CD4-positive, alpha-beta memory T cell (primary cell): ENCODE results near the gene TAF4B. TPM values are rescaled to one million over a fixed set of nuclear protein-coding genes. Genes with fewer than 3 reads are reported as not detected.

ENCODE experiments used
- CTCF ChIA-PET: fragments of 350-600 bp; sonication (Branson Sonifier 250); formaldehyde crosslinking; loops from one replicate; lab custom pipeline; 2021; ENCODE audit warnings: inconsistent platforms; ENCODE audit not compliant: partially characterized antibody; lab: Charles Lee
- POLR2A ChIA-PET: fragments of 350-600 bp; sonication (Branson Sonifier 250); formaldehyde crosslinking; loops from one replicate; lab custom pipeline; 2021; ENCODE audit not compliant: partially characterized antibody; lab: Charles Lee
- DNase-seq, 5 donors: peaks; one replicate each; pipeline versions ENCODE4 v3.0.0 to v3.0.0-alpha.2; 2020 to 2022; ENCODE audit warnings: mixed read lengths in 1 of 5
- H3K27ac ChIP-seq: one replicate; pipeline ENCODE4 v1.7.0; 2013; ENCODE audit warnings: low read depth, low read length
- H3K27me3 ChIP-seq: 2 replicates; pipeline ENCODE4 v1.7.0; 2013; ENCODE audit warnings: mild to moderate bottlenecking, low read length, moderate library complexity; ENCODE audit not compliant: insufficient read depth
- H3K36me3 ChIP-seq: 2 replicates; pipeline ENCODE4 v1.7.0; 2013; ENCODE audit warnings: mild to moderate bottlenecking, low read length, moderate library complexity; ENCODE audit not compliant: insufficient read depth
- H3K4me1 ChIP-seq: 2 replicates; pipeline ENCODE4 v1.7.0; 2013; ENCODE audit warnings: mild to moderate bottlenecking, low read length, moderate library complexity; ENCODE audit not compliant: insufficient read depth
- H3K4me3 ChIP-seq, 2 donors: one replicate each; pipeline ENCODE4 v1.7.0; 2013; ENCODE audit warnings: low read length in 2 of 2, mild to moderate bottlenecking in 1 of 2
- H3K9me3 ChIP-seq, 2 donors: one replicate each; pipeline ENCODE4 v1.7.0; 2013; ENCODE audit warnings: low read length in 2 of 2, control low read depth in 1 of 2; ENCODE audit not compliant: control insufficient read depth in 1 of 2
- H3K27ac Mint-ChIP-seq, 7 donors: one replicate each; pipeline ENCODE4 v1.8.0; 2020 to 2021; ENCODE audit warnings: mixed read lengths in 7 of 7, mild to moderate bottlenecking in 6 of 7, inconsistent platforms in 3 of 7, moderate library complexity in 3 of 7
- H3K27me3 Mint-ChIP-seq, 2 donors: one replicate each; pipeline ENCODE4 v1.8.0; 2020 to 2021; ENCODE audit warnings: mixed read lengths in 2 of 2
- H3K36me3 Mint-ChIP-seq, 2 donors: one replicate each; pipeline ENCODE4 v1.8.0; 2020 to 2021; ENCODE audit warnings: mixed read lengths in 2 of 2, inconsistent platforms in 1 of 2, mild to moderate bottlenecking in 1 of 2
- H3K4me1 Mint-ChIP-seq, 4 donors: one replicate each; pipeline ENCODE4 v1.8.0; 2020 to 2021; ENCODE audit warnings: mixed read lengths in 4 of 4, mild to moderate bottlenecking in 1 of 4
- H3K4me3 Mint-ChIP-seq, 8 donors: one replicate each; pipeline ENCODE4 v1.8.0; 2020 to 2021; ENCODE audit warnings: mixed read lengths in 8 of 8, mild to moderate bottlenecking in 7 of 8, moderate library complexity in 6 of 8, inconsistent platforms in 3 of 8
- H3K9me3 Mint-ChIP-seq, 8 donors: one replicate each; pipeline ENCODE4 v1.8.0; 2020 to 2021; ENCODE audit warnings: mixed read lengths in 8 of 8, mild to moderate bottlenecking in 5 of 8, inconsistent platforms in 3 of 8, moderate library complexity in 1 of 8
- intact Hi-C: fragments of 100-400 bp; cut with micrococcal nuclease; formaldehyde crosslinking; loops from one replicate; pipeline ENCODE4 v1.15.1; 2023
- polyA plus RNA-seq, 2 donors: library from polyadenylated mRNA; unstranded; fragments of 300-500 nt; fragmentation: Illumina TruSeq; gene quantifications; one replicate each; pipeline ENCODE4 v1.2.3, GENCODE V29; 2021
- total RNA-seq, 2 experiments: library from RNA; stranded (reverse); gene quantifications; one replicate each; pipeline ENCODE4 v1.2.3, GENCODE V29; 2021

The TAF4B gene
- total and polyA plus RNA-seq, 4 experiments from 2014 or later, result 4.9 to 8.1 (median 7.0) TPM

- H3K27me3 Mint-ChIP-seq, result no peaks in the 10 kb centered on the region
- H3K4me1 Mint-ChIP-seq, result no peaks in the 10 kb centered on the region
- H3K27ac Mint-ChIP-seq, result no peak overlapping the region
- Histone ChIP-seq H3K36me3 (no peaks in the 10 kb centered on the region), H3K4me3 (no peak overlapping the region), H3K27me3 (no peaks in the 10 kb centered on the region), H3K4me1 (no peaks in the 10 kb centered on the region), H3K9me3 (no peaks in the 10 kb centered on the region), H3K27ac (no peak overlapping the region)
- no peak for DNase-seq
- intact Hi-C loops, result loop anchor here (5.0 kb wide), 1 partner anchor 1127 kb away; no protein-coding TSS in a partner anchor
- ChIA-PET CTCF (interaction anchor here (0.7 kb wide), 1 partner anchor 25 kb away, joined by 3 read pairs; no protein-coding TSS in a partner anchor), POLR2A (no interaction called here)
- no peaks in the 10 kb centered on the region for H3K36me3 Mint-ChIP-seq
- H3K9me3 Mint-ChIP-seq, result no peaks in the 10 kb centered on the region
- no peak overlapping the region for H3K4me3 Mint-ChIP-seq
Observed at GRCh38 chr18:26409091-26409490, 182.8 kb downstream of the TAF4B start.

GRCh38 chr18:26414901-26415440, 188.7 kb downstream of the TAF4B start:
- no peaks in the 10 kb centered on the region for H3K9me3 Mint-ChIP-seq
- H3K36me3 ChIP-seq, result no peaks in the 10 kb centered on the region
- no peak for DNase-seq
- no peaks in the 10 kb centered on the region for H3K36me3 Mint-ChIP-seq
- no peaks in the 10 kb centered on the region for H3K4me1 Mint-ChIP-seq
- H3K27ac Mint-ChIP-seq, result no peak overlapping the region
- H3K27me3 ChIP-seq, result no peaks in the 10 kb centered on the region
- CTCF ChIA-PET, result no interaction called here
- H3K4me3 ChIP-seq, result no peak overlapping the region
- H3K4me1 ChIP-seq, result no peaks in the 10 kb centered on the region
- intact Hi-C loops, result no loop called here
- H3K27me3 Mint-ChIP-seq, result no peaks in the 10 kb centered on the region
- H3K9me3 ChIP-seq, result no peaks in the 10 kb centered on the region
- no peak overlapping the region for H3K27ac ChIP-seq
- H3K4me3 Mint-ChIP-seq, result no peak overlapping the region
- POLR2A ChIA-PET, result no interaction called here

- POLR2A ChIA-PET, result no interaction called here
- CTCF ChIA-PET, result no interaction called here
- Histone ChIP-seq H3K4me3 (no peak overlapping the region), H3K36me3 (no peaks in the 10 kb centered on the region), H3K9me3 (no peaks in the 10 kb centered on the region), H3K27me3 (no peaks in the 10 kb centered on the region), H3K27ac (no peak overlapping the region), H3K4me1 (no peaks in the 10 kb centered on the region)
- intact Hi-C loops, result no loop called here
- H3K27ac Mint-ChIP-seq, result no peak overlapping the region
- H3K27me3 Mint-ChIP-seq, result no peaks in the 10 kb centered on the region
- no peak for DNase-seq
- no peaks in the 10 kb centered on the region for H3K9me3 Mint-ChIP-seq
- H3K4me1 Mint-ChIP-seq, result no peaks in the 10 kb centered on the region
- no peaks in the 10 kb centered on the region for H3K36me3 Mint-ChIP-seq
- no peak overlapping the region for H3K4me3 Mint-ChIP-seq
Observed at GRCh38 chr18:26415631-26416030, 189.4 kb downstream of the TAF4B start.

GRCh38 chr18:26416652-26417150, 190.5 kb downstream of the TAF4B start:
- no peaks in the 10 kb centered on the region for H3K4me1 ChIP-seq
- POLR2A ChIA-PET, result no interaction called here
- H3K4me3 ChIP-seq, result no peak overlapping the region
- Mint-ChIP-seq H3K27me3 (no peaks in the 10 kb centered on the region), H3K36me3 (no peaks in the 10 kb centered on the region), H3K4me3 (no peak overlapping the region), H3K9me3 (no peaks in the 10 kb centered on the region), H3K27ac (no peak overlapping the region), H3K4me1 (no peaks in the 10 kb centered on the region)
- no peak for DNase-seq
- H3K36me3 ChIP-seq, result no peaks in the 10 kb centered on the region
- no peaks in the 10 kb centered on the region for H3K9me3 ChIP-seq
- intact Hi-C loops, result no loop called here
- H3K27ac ChIP-seq, result no peak overlapping the region
- CTCF ChIA-PET, result no interaction called here
- no peaks in the 10 kb centered on the region for H3K27me3 ChIP-seq

GRCh38 chr18:26417190-26417589, 190.9 kb downstream of the TAF4B start:
- no peaks in the 10 kb centered on the region for H3K36me3 Mint-ChIP-seq
- no peaks in the 10 kb centered on the region for H3K27me3 Mint-ChIP-seq
- Histone ChIP-seq H3K9me3 (no peaks in the 10 kb centered on the region), H3K27ac (no peak overlapping the region), H3K36me3 (no peaks in the 10 kb centered on the region), H3K4me1 (no peaks in the 10 kb centered on the region), H3K27me3 (no peaks in the 10 kb centered on the region), H3K4me3 (no peak overlapping the region)
- no peaks in the 10 kb centered on the region for H3K9me3 Mint-ChIP-seq
- POLR2A ChIA-PET, result no interaction called here
- H3K27ac Mint-ChIP-seq, result no peak overlapping the region
- CTCF ChIA-PET, result no interaction called here
- intact Hi-C loops, result no loop called here
- no peaks in the 10 kb centered on the region for H3K4me1 Mint-ChIP-seq
- no peak overlapping the region for H3K4me3 Mint-ChIP-seq
- DNase-seq, result no peak

- Histone ChIP-seq H3K27ac (no peak overlapping the region), H3K4me1 (no peaks in the 10 kb centered on the region), H3K4me3 (no peak overlapping the region), H3K27me3 (no peaks in the 10 kb centered on the region), H3K36me3 (no peaks in the 10 kb centered on the region), H3K9me3 (no peaks in the 10 kb centered on the region)
- no peak for DNase-seq
- intact Hi-C loops, result no loop called here
- Mint-ChIP-seq H3K27ac (no peak overlapping the region), H3K27me3 (no peaks in the 10 kb centered on the region), H3K4me1 (no peaks in the 10 kb centered on the region), H3K4me3 (no peak overlapping the region), H3K9me3 (no peaks in the 10 kb centered on the region), H3K36me3 (no peaks in the 10 kb centered on the region)
- ChIA-PET CTCF (no interaction called here), POLR2A (no interaction called here)
Observed at GRCh38 chr18:26418225-26418624, 192.0 kb downstream of the TAF4B start.

GRCh38 chr18:26419746-26420145, 193.5 kb downstream of the TAF4B start:
- POLR2A ChIA-PET, result no interaction called here
- no peaks in the 10 kb centered on the region for H3K27me3 Mint-ChIP-seq
- H3K36me3 Mint-ChIP-seq, result no peaks in the 10 kb centered on the region
- CTCF ChIA-PET, result no interaction called here
- Histone ChIP-seq H3K27ac (no peak overlapping the region), H3K4me1 (no peaks in the 10 kb centered on the region), H3K4me3 (no peak overlapping the region), H3K36me3 (no peaks in the 10 kb centered on the region), H3K27me3 (no peaks in the 10 kb centered on the region), H3K9me3 (no peaks in the 10 kb centered on the region)
- no peaks in the 10 kb centered on the region for H3K4me1 Mint-ChIP-seq
- no peaks in the 10 kb centered on the region for H3K9me3 Mint-ChIP-seq
- H3K4me3 Mint-ChIP-seq, result no peak overlapping the region
- no peak for DNase-seq
- H3K27ac Mint-ChIP-seq, result no peak overlapping the region
- intact Hi-C loops, result no loop called here

GRCh38 chr18:26421503-26421902, 195.3 kb downstream of the TAF4B start:
- Mint-ChIP-seq H3K27me3 (peaks cover 0 to 1% of the 10 kb centered on the region in 2 donors), H3K36me3 (no peaks in the 10 kb centered on the region), H3K4me3 (no peak overlapping the region), H3K4me1 (no peaks in the 10 kb centered on the region), H3K27ac (no peak overlapping the region), H3K9me3 (no peaks in the 10 kb centered on the region)
- Histone ChIP-seq H3K4me1 (no peaks in the 10 kb centered on the region), H3K9me3 (no peaks in the 10 kb centered on the region), H3K27me3 (no peaks in the 10 kb centered on the region), H3K4me3 (no peak overlapping the region), H3K27ac (no peak overlapping the region), H3K36me3 (no peaks in the 10 kb centered on the region)
- ChIA-PET CTCF (no interaction called here), POLR2A (no interaction called here)
- intact Hi-C loops, result no loop called here
- DNase-seq, result no peak
